HG03439 (cell line): ENCODE measurements around the gene CDK17.
"Not testable (repeated sequence)": the region's sequence is repeated elsewhere in the genome, so short reads cannot be mapped to it uniquely, and the experiment has no call there.

ENCODE experiments used
- ATAC-seq: cut with Tn5 transposase; IDR thresholded peaks from one replicate; pipeline ENCODE4 v1.9.1; 2021; ENCODE audit warnings: mild to moderate bottlenecking, moderate library complexity; ENCODE audit not compliant: unreplicated experiment

Gene CDK17

GRCh38 chr12:96399919-96400630 lies at the start of gene CDK17:
Gene CDK17, minus strand, starts transcription at chr12:96400439. Its CDS starts 65,603 bp downstream, at chr12:96334836.
- peak; percentile 44 for ATAC-seq

GRCh38 chr12:96448300-96448699 lies 48.1 kb upstream of the CDK17 start:
- no peak for ATAC-seq

GRCh38 chr12:96447256-96447655 lies 47.0 kb upstream of the CDK17 start:
- ATAC-seq = no peak

GRCh38 chr12:96445691-96446583 lies 45.7 kb upstream of the CDK17 start:
- ATAC-seq = no peak

- ATAC-seq = no peak
Measured at GRCh38 chr12:96444399-96444798, 44.2 kb upstream of the CDK17 start.

GRCh38 chr12:96442906-96443305 lies 42.7 kb upstream of the CDK17 start:
- ATAC-seq = no peak

- ATAC-seq = no peak
Measured at GRCh38 chr12:96441816-96442215, 41.6 kb upstream of the CDK17 start.

- no peak for ATAC-seq
Measured at GRCh38 chr12:96438330-96438729, 38.1 kb upstream of the CDK17 start.

- ATAC-seq = no peak
Measured at GRCh38 chr12:96437171-96437445, 36.9 kb upstream of the CDK17 start.

- no peak for ATAC-seq
Measured at GRCh38 chr12:96436366-96437170, 36.3 kb upstream of the CDK17 start.

- ATAC-seq = no peak
Measured at GRCh38 chr12:96434107-96434506, 33.9 kb upstream of the CDK17 start.

- not testable (repeated sequence) for ATAC-seq
Measured at GRCh38 chr12:96432496-96433321, 32.5 kb upstream of the CDK17 start.

GRCh38 chr12:96431067-96431466 lies 30.8 kb upstream of the CDK17 start:
- ATAC-seq = no peak

- no peak for ATAC-seq
Measured at GRCh38 chr12:96427269-96427729, 27.1 kb upstream of the CDK17 start.

GRCh38 chr12:96425951-96426350 lies 25.7 kb upstream of the CDK17 start:
- ATAC-seq = no peak

GRCh38 chr12:96425321-96425720 lies 25.1 kb upstream of the CDK17 start:
- ATAC-seq = peak; percentile 80

- no peak for ATAC-seq
Measured at GRCh38 chr12:96424601-96425000, 24.4 kb upstream of the CDK17 start.

- ATAC-seq = no peak
Measured at GRCh38 chr12:96422192-96422591, 22.0 kb upstream of the CDK17 start.

- no peak for ATAC-seq
Measured at GRCh38 chr12:96421014-96421413, 20.8 kb upstream of the CDK17 start.

- ATAC-seq = no peak
Measured at GRCh38 chr12:96420277-96420835, 20.1 kb upstream of the CDK17 start.
